HepG2 (cell line): ENCODE measurements around the gene SNAI1. TPM values are rescaled to one million over a fixed set of nuclear protein-coding genes. Genes with fewer than 3 reads are reported as not detected.

Experiments
- EP300 ChIP-seq, 3 experiments: sonication (generic) in 1 of 3; formaldehyde crosslinking in 1 of 3; IDR thresholded peaks; 2 replicates each; pipeline versions ENCODE4 v1.5.1 to v1.6.1; 2011 to 2020; ENCODE audit warnings: low read depth in 2 of 3, low read length in 2 of 3, borderline replicate concordance in 1 of 3, improper control_type of control experiment in 1 of 3, mild to moderate bottlenecking in 1 of 3, missing genetic modification reagents in 1 of 3, moderate library complexity in 1 of 3
- FLYWCH1 ChIP-seq: sonication (generic); formaldehyde crosslinking; IDR thresholded peaks from 2 replicates; pipeline ENCODE4 v1.8.1; 2023; ENCODE audit warnings: mild to moderate bottlenecking, missing genetic modification reagents
- FOXP1 ChIP-seq, 2 experiments: fragments of 450-650 bp in 1 of 2; IDR thresholded peaks; 2 replicates each; pipeline ENCODE4 v1.6.1; 2017 to 2018; ENCODE audit warnings: antibody characterized with exemption in 1 of 2
- GATAD1 ChIP-seq: IDR thresholded peaks from 2 replicates; pipeline ENCODE4 v1.6.1; 2016; ENCODE audit warnings: missing genetic modification reagents, missing compliant biosample characterization
- HNRNPUL1 ChIP-seq: fragments of 200-400 bp; formaldehyde crosslinking; IDR thresholded peaks from 2 replicates; pipeline ENCODE4 v1.6.1; 2017; ENCODE audit warnings: low read depth, mild to moderate bottlenecking, low read length, moderate library complexity
- MYC ChIP-seq: sonication (generic); formaldehyde crosslinking; IDR thresholded peaks from 2 replicates; pipeline ENCODE4 v1.9.0; 2021; ENCODE audit warnings: missing genetic modification reagents, borderline replicate concordance
- RELA ChIP-seq: sonication (generic); formaldehyde crosslinking; IDR thresholded peaks from 2 replicates; pipeline ENCODE4 v1.4.0; 2020; ENCODE audit warnings: missing genetic modification reagents
- SIX4 ChIP-seq: sonication (generic); formaldehyde crosslinking; IDR thresholded peaks from 2 replicates; pipeline ENCODE4 v1.4.0; 2020; ENCODE audit warnings: missing genetic modification reagents
- SPEN ChIP-seq: sonication (generic); formaldehyde crosslinking; IDR thresholded peaks from 2 replicates; pipeline ENCODE4 v1.5.1; 2020; ENCODE audit warnings: low read depth, mild to moderate bottlenecking, missing genetic modification reagents
- SRSF9 ChIP-seq: fragments of 200-400 bp; formaldehyde crosslinking; IDR thresholded peaks from 2 replicates; pipeline ENCODE4 v1.6.1; 2018; ENCODE audit warnings: borderline replicate concordance, mild to moderate bottlenecking, low read depth, low read length; ENCODE audit not compliant: insufficient read depth, poor library complexity, severe bottlenecking
- SUZ12 ChIP-seq: fragments of 150-350 bp; IDR thresholded peaks from 2 replicates; pipeline ENCODE4 v1.6.1; 2014; ENCODE audit warnings: low read depth, low read length
- TEAD2 ChIP-seq: sonication (generic); formaldehyde crosslinking; IDR thresholded peaks from 2 replicates; pipeline ENCODE4 v1.9.0; 2021; ENCODE audit warnings: missing genetic modification reagents
- ZNF234 ChIP-seq: sonication (generic); formaldehyde crosslinking; conservative IDR thresholded peaks from 2 replicates; pipeline ENCODE4 v1.5.1; 2020; ENCODE audit warnings: mild to moderate bottlenecking, missing genetic modification reagents
- ZNF644 ChIP-seq: IDR thresholded peaks from 2 replicates; pipeline ENCODE4 v1.6.1; 2016; ENCODE audit warnings: low read depth
- ZNF775 ChIP-seq: sonication (generic); formaldehyde crosslinking; IDR thresholded peaks from 2 replicates; pipeline ENCODE4 v1.4.0; 2020; ENCODE audit warnings: missing genetic modification reagents, mild to moderate bottlenecking, moderate library complexity, borderline replicate concordance
- polyA plus RNA-seq, 8 experiments: library from polyadenylated mRNA; depleted of rRNA in 3 of 8; stranded (reverse) in 7 of 8; unstranded in 1 of 8; fragments of >200 nt; fragmentation: Illumina TruSeq in 4 of 8; extraction: Trizol in 4 of 8; gene quantifications; 2 replicates each; pipeline versions ENCODE4 v1.2.1 to v1.2.3, GENCODE V29; 2011 to 2016; ENCODE audit warnings: low read depth in 4 of 8, missing spikeins in 1 of 8, mixed read lengths in 1 of 8; ENCODE audit not compliant: insufficient read depth in 1 of 8
- total RNA-seq, 5 experiments: library from RNA; depleted of rRNA; stranded (reverse); fragments of >200 nt; fragmentation: Illumina TruSeq; extraction: Trizol; gene quantifications; 2 replicates each; pipeline ENCODE4 v1.2.3, GENCODE V29; 2016; ENCODE audit warnings: low read depth in 1 of 5
- TF ChIP-seq, protein P1 (sequence below): sonication (generic); formaldehyde crosslinking; IDR thresholded peaks from 2 replicates; pipeline ENCODE4 v1.4.0; 2020; ENCODE audit warnings: missing genetic modification reagents
- TF ChIP-seq, protein P2 (sequence below): sonication (generic); formaldehyde crosslinking; IDR thresholded peaks from 2 replicates; pipeline ENCODE4 v1.8.0; 2022; ENCODE audit warnings: mild to moderate bottlenecking, missing genetic modification reagents; ENCODE audit not compliant: insufficient replicate concordance
- TF ChIP-seq, protein P3 (sequence below), 2 experiments: sonication (generic) in 1 of 2; formaldehyde crosslinking in 1 of 2; IDR thresholded peaks; 2 replicates each; pipeline versions ENCODE4 v1.4.0 to v1.6.1; 2018 to 2020; ENCODE audit warnings: missing genetic modification reagents in 2 of 2, borderline replicate concordance in 1 of 2, low read depth in 1 of 2, mild to moderate bottlenecking in 1 of 2, missing biosample characterization in 1 of 2
- TF ChIP-seq, protein P4 (sequence below): sonication (generic); formaldehyde crosslinking; IDR thresholded peaks from 2 replicates; pipeline ENCODE4 v1.4.0; 2020; ENCODE audit warnings: missing genetic modification reagents

SNAI1 gene
- total and polyA plus RNA-seq, 2 of the 13 experiments (the other 11 are each of a cell fraction or from before 2014, with no cell fraction given), result 1.3 to 1.4 TPM

DNA sequence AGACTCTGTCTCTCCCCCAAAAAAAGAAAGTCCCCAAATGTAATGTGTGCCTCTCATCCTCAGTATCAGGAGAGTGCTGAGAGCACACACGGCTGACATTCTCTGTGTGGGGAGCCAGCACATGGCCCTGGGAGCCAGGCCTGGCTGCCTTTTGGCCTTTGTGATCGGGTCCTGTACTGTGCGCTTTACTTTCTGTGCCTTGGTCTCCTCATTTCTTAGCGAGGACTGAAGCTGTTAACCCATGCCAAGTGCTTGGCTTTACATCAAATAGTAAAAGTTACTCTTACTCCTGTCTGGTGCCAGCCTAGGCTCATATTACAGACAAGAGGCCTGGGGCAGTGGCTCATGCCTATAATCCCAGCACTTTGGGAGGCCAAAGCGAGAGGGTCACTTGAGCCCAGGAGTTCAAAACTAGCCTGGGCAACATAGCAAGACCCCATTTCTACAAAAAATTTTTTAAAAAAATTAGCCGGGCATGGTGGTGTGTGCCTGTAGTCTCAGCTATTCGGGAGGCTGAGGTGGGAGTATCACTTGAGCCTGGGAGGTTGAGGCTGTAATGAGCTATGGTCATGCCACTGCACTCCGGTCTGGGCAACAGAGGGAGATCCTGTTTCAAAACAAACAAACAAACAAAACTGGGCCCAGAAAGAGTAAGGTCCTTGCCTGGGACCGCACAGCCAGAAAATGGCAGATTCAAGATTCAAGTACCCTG is 50.3 kb downstream of the SNAI1 start (continued):
- TF ChIP-seq, protein P1, sequence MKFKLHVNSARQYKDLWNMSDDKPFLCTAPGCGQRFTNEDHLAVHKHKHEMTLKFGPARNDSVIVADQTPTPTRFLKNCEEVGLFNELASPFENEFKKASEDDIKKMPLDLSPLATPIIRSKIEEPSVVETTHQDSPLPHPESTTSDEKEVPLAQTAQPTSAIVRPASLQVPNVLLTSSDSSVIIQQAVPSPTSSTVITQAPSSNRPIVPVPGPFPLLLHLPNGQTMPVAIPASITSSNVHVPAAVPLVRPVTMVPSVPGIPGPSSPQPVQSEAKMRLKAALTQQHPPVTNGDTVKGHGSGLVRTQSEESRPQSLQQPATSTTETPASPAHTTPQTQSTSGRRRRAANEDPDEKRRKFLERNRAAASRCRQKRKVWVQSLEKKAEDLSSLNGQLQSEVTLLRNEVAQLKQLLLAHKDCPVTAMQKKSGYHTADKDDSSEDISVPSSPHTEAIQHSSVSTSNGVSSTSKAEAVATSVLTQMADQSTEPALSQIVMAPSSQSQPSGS, result no peak
- no peak for TF ChIP-seq EP300 (IDR thresholded peaks at IDR 0.05; ENCODE audit: low read depth in 2 of 2, low read length in 2 of 2)
- TF ChIP-seq EP300 (CRISPR knock-in tag; IDR thresholded peaks at IDR 0.05; ENCODE audit: borderline replicate concordance), result no peak
- no peak for TF ChIP-seq ZNF775 (CRISPR knock-in tag)
- peak; percentile 24; the same call in 1 of the 2 replicates for TF ChIP-seq MYC
- TF ChIP-seq, protein P2, sequence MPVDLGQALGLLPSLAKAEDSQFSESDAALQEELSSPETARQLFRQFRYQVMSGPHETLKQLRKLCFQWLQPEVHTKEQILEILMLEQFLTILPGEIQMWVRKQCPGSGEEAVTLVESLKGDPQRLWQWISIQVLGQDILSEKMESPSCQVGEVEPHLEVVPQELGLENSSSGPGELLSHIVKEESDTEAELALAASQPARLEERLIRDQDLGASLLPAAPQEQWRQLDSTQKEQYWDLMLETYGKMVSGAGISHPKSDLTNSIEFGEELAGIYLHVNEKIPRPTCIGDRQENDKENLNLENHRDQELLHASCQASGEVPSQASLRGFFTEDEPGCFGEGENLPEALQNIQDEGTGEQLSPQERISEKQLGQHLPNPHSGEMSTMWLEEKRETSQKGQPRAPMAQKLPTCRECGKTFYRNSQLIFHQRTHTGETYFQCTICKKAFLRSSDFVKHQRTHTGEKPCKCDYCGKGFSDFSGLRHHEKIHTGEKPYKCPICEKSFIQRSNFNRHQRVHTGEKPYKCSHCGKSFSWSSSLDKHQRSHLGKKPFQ, result no peak
- TF ChIP-seq SUZ12, result no peak
- TF ChIP-seq RELA (CRISPR knock-in tag), result no peak
- TF ChIP-seq, protein P3, sequence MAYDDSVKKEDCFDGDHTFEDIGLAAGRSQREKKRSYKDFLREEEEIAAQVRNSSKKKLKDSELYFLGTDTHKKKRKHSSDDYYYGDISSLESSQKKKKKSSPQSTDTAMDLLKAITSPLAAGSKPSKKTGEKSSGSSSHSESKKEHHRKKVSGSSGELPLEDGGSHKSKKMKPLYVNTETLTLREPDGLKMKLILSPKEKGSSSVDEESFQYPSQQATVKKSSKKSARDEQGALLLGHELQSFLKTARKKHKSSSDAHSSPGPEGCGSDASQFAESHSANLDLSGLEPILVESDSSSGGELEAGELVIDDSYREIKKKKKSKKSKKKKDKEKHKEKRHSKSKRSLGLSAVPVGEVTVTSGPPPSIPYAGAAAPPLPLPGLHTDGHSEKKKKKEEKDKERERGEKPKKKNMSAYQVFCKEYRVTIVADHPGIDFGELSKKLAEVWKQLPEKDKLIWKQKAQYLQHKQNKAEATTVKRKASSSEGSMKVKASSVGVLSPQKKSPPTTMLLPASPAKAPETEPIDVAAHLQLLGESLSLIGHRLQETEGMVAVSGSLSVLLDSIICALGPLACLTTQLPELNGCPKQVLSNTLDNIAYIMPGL (CRISPR knock-in tag; IDR thresholded peaks at IDR 0.05; ENCODE audit: borderline replicate concordance in 1 of 2, low read depth in 1 of 2), result 0 out of 4 replicates have a peak, but pooled peaks of 1 of the 2 experiments have one; percentile 6
- peak; percentile 67; the same call in 1 of the 2 replicates for TF ChIP-seq ZNF234
- TF ChIP-seq SIX4 (CRISPR knock-in tag), result peak; percentile 14; the same call in 1 of the 2 replicates
- TF ChIP-seq FOXP1 (IDR thresholded peaks at IDR 0.05), result no peak
- TF ChIP-seq FOXP1 (CRISPR knock-in tag; IDR thresholded peaks at IDR 0.05), result peak; percentile 59
- no peak for TF ChIP-seq SRSF9
- TF ChIP-seq HNRNPUL1, result no peak
- no peak for TF ChIP-seq TEAD2 (CRISPR knock-in tag)
- TF ChIP-seq, protein P4, sequence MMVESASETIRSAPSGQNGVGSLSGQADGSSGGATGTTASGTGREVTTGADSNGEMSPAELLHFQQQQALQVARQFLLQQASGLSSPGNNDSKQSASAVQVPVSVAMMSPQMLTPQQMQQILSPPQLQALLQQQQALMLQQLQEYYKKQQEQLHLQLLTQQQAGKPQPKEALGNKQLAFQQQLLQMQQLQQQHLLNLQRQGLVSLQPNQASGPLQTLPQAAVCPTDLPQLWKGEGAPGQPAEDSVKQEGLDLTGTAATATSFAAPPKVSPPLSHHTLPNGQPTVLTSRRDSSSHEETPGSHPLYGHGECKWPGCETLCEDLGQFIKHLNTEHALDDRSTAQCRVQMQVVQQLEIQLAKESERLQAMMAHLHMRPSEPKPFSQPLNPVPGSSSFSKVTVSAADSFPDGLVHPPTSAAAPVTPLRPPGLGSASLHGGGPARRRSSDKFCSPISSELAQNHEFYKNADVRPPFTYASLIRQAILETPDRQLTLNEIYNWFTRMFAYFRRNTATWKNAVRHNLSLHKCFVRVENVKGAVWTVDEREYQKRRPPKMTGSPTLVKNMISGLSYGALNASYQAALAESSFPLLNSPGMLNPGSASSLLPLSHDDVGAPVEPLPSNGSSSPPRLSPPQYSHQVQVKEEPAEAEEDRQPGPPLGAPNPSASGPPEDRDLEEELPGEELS (CRISPR knock-in tag), result peak; percentile 61
- no peak for TF ChIP-seq ZNF644
- TF ChIP-seq GATAD1, result no peak
- no peak for TF ChIP-seq SPEN (CRISPR knock-in tag)
- TF ChIP-seq FLYWCH1 (CRISPR knock-in tag), result no peak; the same call in 1 of the 2 replicates
